ENCODE measurements around the gene MBOAT2.

Gene MBOAT2

DNA sequence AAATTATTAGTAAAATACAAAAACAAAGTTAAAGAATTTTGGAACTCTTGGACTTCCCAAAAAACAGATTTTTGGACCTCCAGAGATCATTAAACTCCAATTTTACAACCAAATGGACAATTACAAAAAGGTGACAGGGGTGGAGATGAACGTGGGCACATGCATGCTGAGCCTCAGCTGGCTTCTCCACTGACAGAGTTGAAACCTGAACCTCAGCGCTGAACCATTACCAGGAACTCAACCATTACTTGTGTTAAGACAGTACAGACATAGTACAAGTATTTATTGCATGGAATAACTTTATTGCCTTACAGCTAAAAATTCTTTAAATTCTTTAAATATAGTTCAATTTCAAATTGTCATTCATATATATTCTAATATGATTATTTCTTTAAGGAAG is 133.0 kb downstream of the MBOAT2 start:
- Histone ChIP-seq H3F3A (ENCODE audit: insufficient read depth) (no peaks in the 10 kb centered on the region), H3K27ac (ENCODE audit: low read depth, low read length) (no peak overlapping the region), H3K9ac (ENCODE audit: low read length) (no peak overlapping the region)

DNA sequence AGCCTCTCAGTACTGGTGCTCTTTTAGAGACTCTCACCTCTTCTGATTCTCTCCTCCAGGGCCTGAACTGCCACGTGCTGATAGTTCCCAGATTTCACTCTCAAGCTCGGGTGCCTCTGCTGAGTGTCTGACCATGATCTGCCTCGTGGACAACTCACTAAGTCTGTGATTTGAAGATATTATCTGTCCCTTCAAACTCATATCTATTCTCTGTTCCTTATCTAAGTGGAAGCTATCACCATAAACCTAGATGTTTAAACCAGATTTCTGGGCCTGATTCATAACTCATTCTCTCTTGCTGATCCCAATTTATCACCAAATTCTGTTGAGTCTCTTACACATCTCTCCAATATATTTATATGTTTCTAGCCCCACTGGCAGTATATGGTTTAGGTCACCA is 136.1 kb downstream of the MBOAT2 start:
- TF ChIP-seq EZH2phosphoT487 (conservative IDR thresholded peaks at IDR 0.05; ENCODE audit: low read length), result no peak
- TF ChIP-seq CTCF (IDR thresholded peaks at IDR 0.05; ENCODE audit: insufficient read depth, low read length, poor library complexity, severe bottlenecking), result no peak
- H3K79me2 ChIP-seq (ENCODE audit: insufficient read depth, low read length), result no peaks in the 10 kb centered on the region
- H4K20me1 ChIP-seq (ENCODE audit: low read depth, low read length), result no peaks in the 10 kb centered on the region
- H3K9ac ChIP-seq (ENCODE audit: low read length), result no peak overlapping the region
- no peaks in the 10 kb centered on the region for H3K9me3 ChIP-seq (ENCODE audit: insufficient read depth, low read length)
- no peak overlapping the region for H3K4me3 ChIP-seq (ENCODE audit: insufficient read depth, low read length, poor library complexity, severe bottlenecking)
- no peaks in the 10 kb centered on the region for H3K36me3 ChIP-seq (ENCODE audit: low read length)
- no peak overlapping the region for H3K27ac ChIP-seq (ENCODE audit: low read depth, low read length)
- no peaks in the 10 kb centered on the region for H3F3A ChIP-seq (ENCODE audit: insufficient read depth)
- H3K4me2 ChIP-seq (ENCODE audit: low read depth, low read length, poor library complexity, severe bottlenecking), result no peak overlapping the region
- no peaks in the 10 kb centered on the region for H3K9me2 ChIP-seq (replicated peaks; ENCODE audit: insufficient read depth, low read length)
- no peaks in the 10 kb centered on the region for H3K27me3 ChIP-seq (ENCODE audit: low read length)
- no peak overlapping the region for H2AFZ ChIP-seq (ENCODE audit: low read depth, low read length, severe bottlenecking)

More for the DNA sequence above, 133.0 kb downstream of the MBOAT2 start:
- TF ChIP-seq EZH2phosphoT487 (conservative IDR thresholded peaks at IDR 0.05; ENCODE audit: low read length) (no peak), CTCF (IDR thresholded peaks at IDR 0.05; ENCODE audit: insufficient read depth, low read length, poor library complexity, severe bottlenecking) (no peak)
- Histone ChIP-seq H3K27me3 (ENCODE audit: low read length) (no peaks in the 10 kb centered on the region), H3K36me3 (ENCODE audit: low read length) (no peaks in the 10 kb centered on the region), H3K9me3 (ENCODE audit: insufficient read depth, low read length) (no peaks in the 10 kb centered on the region), H3K4me3 (ENCODE audit: insufficient read depth, low read length, poor library complexity, severe bottlenecking) (no peak overlapping the region), H3K79me2 (ENCODE audit: insufficient read depth, low read length) (no peaks in the 10 kb centered on the region), H3K4me2 (ENCODE audit: low read depth, low read length, poor library complexity, severe bottlenecking) (no peak overlapping the region), H4K20me1 (ENCODE audit: low read depth, low read length) (no peaks in the 10 kb centered on the region), H3K9me2 (replicated peaks; ENCODE audit: insufficient read depth, low read length) (no peaks in the 10 kb centered on the region), H2AFZ (ENCODE audit: low read depth, low read length, severe bottlenecking) (no peak overlapping the region)

GRCh38 chr2:8863331-8863953 is 140.0 kb downstream of the MBOAT2 start:
- H3K4me3 ChIP-seq (ENCODE audit: insufficient read depth, low read length, poor library complexity, severe bottlenecking), result no peak overlapping the region
- H3K9me3 ChIP-seq (ENCODE audit: insufficient read depth, low read length), result no peaks in the 10 kb centered on the region
- no peak overlapping the region for H3K4me2 ChIP-seq (ENCODE audit: low read depth, low read length, poor library complexity, severe bottlenecking)
- no peaks in the 10 kb centered on the region for H3K79me2 ChIP-seq (ENCODE audit: insufficient read depth, low read length)
- no peaks in the 10 kb centered on the region for H3K36me3 ChIP-seq (ENCODE audit: low read length)
- TF ChIP-seq CTCF (IDR thresholded peaks at IDR 0.05; ENCODE audit: insufficient read depth, low read length, poor library complexity, severe bottlenecking) (no peak), EZH2phosphoT487 (conservative IDR thresholded peaks at IDR 0.05; ENCODE audit: low read length) (no peak)
- no peak overlapping the region for H3K9ac ChIP-seq (ENCODE audit: low read length)
- no peaks in the 10 kb centered on the region for H3F3A ChIP-seq (ENCODE audit: insufficient read depth)
- H2AFZ ChIP-seq (ENCODE audit: low read depth, low read length, severe bottlenecking), result no peak overlapping the region
- no peaks in the 10 kb centered on the region for H3K9me2 ChIP-seq (replicated peaks; ENCODE audit: insufficient read depth, low read length)
- no peak overlapping the region for H3K27ac ChIP-seq (ENCODE audit: low read depth, low read length)
- no peaks in the 10 kb centered on the region for H3K27me3 ChIP-seq (ENCODE audit: low read length)
- H4K20me1 ChIP-seq (ENCODE audit: low read depth, low read length), result no peaks in the 10 kb centered on the region

All from SU-DHL-6 (cell line).